H1 (cell line): Measurements from ENCODE around the gene CT45A3. TPM values are rescaled to one million over a fixed set of nuclear protein-coding genes. Genes with fewer than 3 reads are reported as not detected.
"Not testable (repeated sequence)": the region's sequence is repeated elsewhere in the genome, so short reads cannot be mapped to it uniquely, and the experiment has no call there.

Experiments used
- CTCF ChIA-PET: fragments of 300-600 bp; sonication (Branson Sonifier 250); formaldehyde crosslinking; loops from one replicate; lab custom pipeline; 2021; ENCODE audit not compliant: partially characterized antibody; lab: Charles Lee
- POLR2A ChIA-PET: fragments of 300-600 bp; sonication (Branson Sonifier 250); formaldehyde crosslinking; loops from one replicate; lab custom pipeline; 2021; ENCODE audit warnings: inconsistent platforms; ENCODE audit not compliant: partially characterized antibody; lab: Charles Lee
- DNase-seq, 2 experiments: peaks; one replicate each; pipeline versions ENCODE4 v3.0.0 to v3.0.0-alpha.2; 2010 to 2022; ENCODE audit warnings: low spot score in 2 of 2, low read depth in 1 of 2, mixed read lengths in 1 of 2
- FAIRE-seq: peaks from 2 replicates; lab custom pipeline; 2011; peaks lifted over from hg19 to GRCh38; lab: Jason Lieb, UNC
- H2AFZ ChIP-seq: 2 replicates; pipeline ENCODE4 v1.8.1; 2012; ENCODE audit warnings: low read length, inconsistent platforms
- H2AK5ac ChIP-seq: 2 replicates; pipeline ENCODE4 v1.6.1; 2013; ENCODE audit warnings: low read depth, low read length
- H2BK120ac ChIP-seq: replicated peaks from 2 replicates; pipeline ENCODE3; 2013; ENCODE audit warnings: low read depth, low read length, inconsistent platforms
- H2BK12ac ChIP-seq: 2 replicates; pipeline ENCODE4 v1.6.1; 2013; ENCODE audit warnings: low read depth, low read length
- H2BK15ac ChIP-seq: 2 replicates; pipeline ENCODE4 v1.6.1; 2013; ENCODE audit warnings: low read length
- H2BK20ac ChIP-seq: 2 replicates; pipeline ENCODE4 v1.6.1; 2013; ENCODE audit warnings: low read length
- H2BK5ac ChIP-seq: 2 replicates; pipeline ENCODE4 v1.6.1; 2013; ENCODE audit warnings: low read depth, low read length
- H3K14ac ChIP-seq: 2 replicates; pipeline ENCODE4 v1.6.1; 2013; ENCODE audit warnings: inconsistent platforms; ENCODE audit not compliant: insufficient read length
- H3K18ac ChIP-seq: 2 replicates; pipeline ENCODE4 v1.6.1; 2013; ENCODE audit warnings: low read length; ENCODE audit errors: extremely low read depth
- H3K23ac ChIP-seq: 2 replicates; pipeline ENCODE4 v1.6.1; 2013; ENCODE audit warnings: inconsistent platforms; ENCODE audit not compliant: insufficient read length
- H3K23me2 ChIP-seq: 2 replicates; pipeline ENCODE4 v1.6.1; 2013; ENCODE audit warnings: low read depth, low read length
- H3K27ac ChIP-seq: 2 replicates; pipeline ENCODE4 v1.6.1; 2011; ENCODE audit warnings: low read depth, low read length, inconsistent platforms
- H3K27me3 ChIP-seq, 4 experiments: replicated peaks in 1 of 4; 1 replicate in 1 of 4; 2 replicates in 3 of 4; pipeline versions ENCODE4 v1.6.1 to v1.8.1; 2011 to 2013; ENCODE audit warnings: low read length in 3 of 4, mild to moderate bottlenecking in 3 of 4, inconsistent platforms in 2 of 4, mixed read lengths in 2 of 4, moderate library complexity in 1 of 4; ENCODE audit not compliant: control insufficient read depth in 3 of 4, insufficient read depth in 3 of 4; ENCODE audit errors: extremely low read depth in 1 of 4
- H3K36me3 ChIP-seq, 4 experiments: 2 replicates each; pipeline versions ENCODE4 v1.6.1 to v1.8.1; 2011 to 2013; ENCODE audit warnings: mild to moderate bottlenecking in 4 of 4, low read length in 3 of 4, moderate library complexity in 2 of 4, control low read depth in 1 of 4, inconsistent platforms in 1 of 4; ENCODE audit not compliant: insufficient read depth in 4 of 4, control insufficient read depth in 2 of 4
- H3K4ac ChIP-seq: replicated peaks from 2 replicates; pipeline ENCODE3; 2013; ENCODE audit warnings: low read length, low read depth, mixed read lengths, inconsistent platforms; ENCODE audit not compliant: insufficient read length
- H3K4me1 ChIP-seq, 4 experiments: replicated peaks in 1 of 4; 1 replicate in 1 of 4; 2 replicates in 3 of 4; pipeline versions ENCODE4 v1.6.1 to v1.8.1; 2011 to 2013; ENCODE audit warnings: low read length in 3 of 4, inconsistent platforms in 2 of 4, mixed read lengths in 1 of 4; ENCODE audit not compliant: insufficient read depth in 4 of 4, control insufficient read depth in 3 of 4
- H3K4me2 ChIP-seq, 2 experiments: 2 replicates each; pipeline versions ENCODE4 v1.6.1 to v1.8.1; 2011 to 2013; ENCODE audit warnings: low read depth in 2 of 2, low read length in 2 of 2, control low read depth in 1 of 2, inconsistent platforms in 1 of 2, mild to moderate bottlenecking in 1 of 2; ENCODE audit not compliant: insufficient read depth in 1 of 2
- H3K4me3 ChIP-seq, 4 experiments: fragments of 200-600, 300-600 bp in 1 of 4; sonication (generic), shearing (Covaris generic), sonication (Bioruptor Twin) in 1 of 4; 2 replicates each; pipeline versions ENCODE4 v1.5.1 to v1.8.1; 2011 to 2016; ENCODE audit warnings: low read length in 4 of 4, low read depth in 3 of 4, control low read depth in 2 of 4, inconsistent platforms in 2 of 4, mild to moderate bottlenecking in 2 of 4, mixed read lengths in 1 of 4, moderate library complexity in 1 of 4; ENCODE audit not compliant: insufficient read depth in 2 of 4; ENCODE audit errors: extremely low read depth in 1 of 4
- H3K56ac ChIP-seq: replicated peaks from 2 replicates; pipeline ENCODE3; 2013; ENCODE audit warnings: low read depth, mild to moderate bottlenecking, mixed read lengths, low read length, inconsistent platforms; ENCODE audit not compliant: insufficient read length
- H3K79me1 ChIP-seq: 2 replicates; pipeline ENCODE4 v1.6.1; 2013; ENCODE audit warnings: low read depth, low read length, control low read depth
- H3K79me2 ChIP-seq, 2 experiments: 2 replicates each; pipeline versions ENCODE4 v1.6.1 to v1.8.1; 2012 to 2013; ENCODE audit warnings: low read length in 2 of 2, mild to moderate bottlenecking in 2 of 2, inconsistent platforms in 1 of 2; ENCODE audit not compliant: insufficient read depth in 2 of 2, control insufficient read depth in 1 of 2
- H3K9ac ChIP-seq, 4 experiments: replicated peaks in 1 of 4; 1 replicate in 1 of 4; 2 replicates in 3 of 4; pipeline versions ENCODE4 v1.6.1 to v1.8.1; 2011 to 2013; ENCODE audit warnings: low read depth in 3 of 4, low read length in 3 of 4, control low read depth in 2 of 4, mild to moderate bottlenecking in 2 of 4, moderate library complexity in 2 of 4, inconsistent platforms in 1 of 4; ENCODE audit errors: extremely low read depth in 1 of 4
- H3K9me3 ChIP-seq, 2 experiments: 2 replicates each; pipeline versions ENCODE4 v1.6.1 to v1.8.1; 2012 to 2013; ENCODE audit warnings: mild to moderate bottlenecking in 2 of 2, moderate library complexity in 2 of 2, control low read depth in 1 of 2, inconsistent platforms in 1 of 2, low read depth in 1 of 2, low read length in 1 of 2, mixed read lengths in 1 of 2; ENCODE audit not compliant: insufficient read depth in 2 of 2
- H4K20me1 ChIP-seq, 2 experiments: replicated peaks in 1 of 2; 2 replicates each; pipeline versions ENCODE3 to v1.8.1; 2011 to 2013; ENCODE audit warnings: inconsistent platforms in 2 of 2, low read length in 2 of 2, mild to moderate bottlenecking in 1 of 2; ENCODE audit not compliant: insufficient read depth in 2 of 2, control insufficient read depth in 1 of 2
- H4K5ac ChIP-seq: 2 replicates; pipeline ENCODE4 v1.6.1; 2013; ENCODE audit warnings: low read length, low read depth, mixed read lengths, inconsistent platforms; ENCODE audit not compliant: insufficient read length
- H4K8ac ChIP-seq: 2 replicates; pipeline ENCODE4 v1.8.0; 2013; ENCODE audit warnings: mild to moderate bottlenecking, moderate library complexity, low read length, inconsistent platforms; ENCODE audit not compliant: insufficient read depth; ENCODE audit errors: extremely low read depth
- H4K91ac ChIP-seq: replicated peaks from 2 replicates; pipeline ENCODE3; 2013; ENCODE audit warnings: low read length, mixed read lengths, inconsistent platforms; ENCODE audit not compliant: insufficient read length
- CTCF ChIP-seq, 3 experiments: IDR thresholded peaks; 1 replicate in 2 of 3; 2 replicates in 1 of 3; pipeline versions ENCODE4 v1.5.1 to v1.6.1; 2011; ENCODE audit warnings: low read length in 3 of 3, mild to moderate bottlenecking in 3 of 3, inconsistent platforms in 2 of 3, low read depth in 1 of 3, moderate library complexity in 1 of 3; ENCODE audit not compliant: insufficient read depth in 1 of 3; ENCODE audit errors: control extremely low read depth in 1 of 3
- RAD21 ChIP-seq, 2 experiments: IDR thresholded peaks in 1 of 2; conservative IDR thresholded peaks in 1 of 2; 2 replicates each; pipeline ENCODE4 v1.6.1; 2011; ENCODE audit warnings: low read depth in 2 of 2, low read length in 2 of 2, improper control_type of control experiment in 1 of 2, inconsistent platforms in 1 of 2, mild to moderate bottlenecking in 1 of 2, moderate library complexity in 1 of 2
- WGBS, 2 experiments: shearing (Covaris generic) in 1 of 2; methylation state at CpG; one replicate each; pipeline versions ENCODE4 v1.1.6 to v1.1.7; 2013 to 2015; ENCODE audit warnings: low lambda C conversion rate in 2 of 2, mixed read lengths in 2 of 2, inconsistent platforms in 1 of 2, low coverage in 1 of 2, missing lambda C conversion rate in 1 of 2; ENCODE audit not compliant: insufficient replicate concordance in 2 of 2, insufficient coverage in 1 of 2, insufficient read length in 1 of 2; ENCODE audit errors: extremely low coverage in 1 of 2, missing lambda C conversion rate in 1 of 2; 5-methylcytosine and 5-hydroxymethylcytosine counted together
- polyA plus RNA-seq, 7 experiments: library from polyadenylated mRNA; depleted of rRNA in 3 of 7; stranded (reverse) in 5 of 7; unstranded in 2 of 7; fragments of >200 nt in 5 of 7; fragments of 200-250 nt in 2 of 7; gene quantifications; 1 replicate in 5 of 7; 2 replicates in 1 of 7; 4 replicates in 1 of 7; pipeline versions ENCODE4 v1.2.1 to v1.2.3, GENCODE V29; 2011 to 2013; ENCODE audit warnings: missing spikeins in 2 of 7, mixed read lengths in 2 of 7
- total RNA-seq: library from RNA; stranded (reverse); fragmentation: NEBNext Ultra II Directional; extraction: Animal tissue kit (Norgen Biotek cat#: 25700); gene quantifications from 2 replicates; pipeline ENCODE4 v1.2.1, GENCODE V29; 2021

CT45A3 gene
- total and polyA plus RNA-seq, 2 of the 8 experiments (the other 6 are each of a cell fraction or from before 2014, with no cell fraction given), result not detected

GRCh38 chrX:135713183-135713689, 54.8 kb downstream of the CT45A3 start, which contains the start of gene CT45A1:
Gene CT45A1 (plus strand): TSS chrX:135713639. CDS start chrX:135718941, 5,302 bp downstream.
- H3K27me3 ChIP-seq, H4K5ac ChIP-seq, H3K56ac ChIP-seq, H3K18ac ChIP-seq, CTCF ChIA-PET, H3K9ac ChIP-seq, H2AK5ac ChIP-seq, H3K36me3 ChIP-seq, FAIRE-seq, H2AFZ ChIP-seq, H3K23ac ChIP-seq, H4K8ac ChIP-seq, H3K4me2 ChIP-seq, H2BK20ac ChIP-seq, H3K79me2 ChIP-seq, H2BK120ac ChIP-seq, H3K14ac ChIP-seq, H2BK5ac ChIP-seq, H4K20me1 ChIP-seq, H3K23me2 ChIP-seq, POLR2A ChIA-PET, H4K91ac ChIP-seq, H3K4me1 ChIP-seq, H2BK12ac ChIP-seq, H3K27ac ChIP-seq, H3K4ac ChIP-seq, H2BK15ac ChIP-seq, H3K4me3 ChIP-seq, H3K79me1 ChIP-seq: not testable (repeated sequence)
- 60% methylated on average over 3 of the region's 15 CpGs; no CpG with 5 or more reads in 1 of the 2 experiments for WGBS, 2 experiments
- DNase-seq, result peak in 1 of 2 experiments; percentile 41
- TF ChIP-seq RAD21 (IDR thresholded peaks at IDR 0.05 in 1 of 2, conservative IDR thresholded peaks at IDR 0.05 in 1 of 2; ENCODE audit: low read depth in 2 of 2, low read length in 2 of 2) (0 out of 4 replicates have a peak, but pooled peaks of 1 of the 2 experiments have one; percentile 5), CTCF (IDR thresholded peaks at IDR 0.05; ENCODE audit: control extremely low read depth in 1 of 3, insufficient read depth in 1 of 3, low read depth in 1 of 3, low read length in 3 of 3) (peak; percentile 15 to 52 (median 30))
- peaks cover 0 to 14% of the 10 kb centered on the region in 2 experiments; a peak in 2 of 4 replicates for H3K9me3 ChIP-seq
